ENCODE results near the gene IGF2BP2. TPM values are rescaled to one million over a fixed set of nuclear protein-coding genes. Genes with fewer than 3 reads are reported as not detected.

Gene IGF2BP2
- total and polyA plus RNA-seq, 2 of the 4 experiments (the other 2 are of a cell fraction), result 23.4 to 88.2 TPM

GRCh38 chr3:185718736-185719593 is 105.9 kb downstream of the IGF2BP2 start:
- intact Hi-C loops (cut with micrococcal nuclease), result no loop called here
- Histone ChIP-seq H3K23ac (ENCODE audit: low read depth, low read length) (peak overlapping the region; percentile 51; the same call in 1 of the 2 replicates), H3K36me3 (ENCODE audit: control insufficient read depth, insufficient read depth, low read length) (peaks cover 6% of the 10 kb centered on the region), H3K4me2 (ENCODE audit: low read depth, low read length) (no peak overlapping the region), H2AFZ (replicated peaks; ENCODE audit: low read length, poor library complexity) (no peak overlapping the region), H2BK15ac (ENCODE audit: low read depth, low read length) (no peak overlapping the region), H3K14ac (replicated peaks; ENCODE audit: low read depth, low read length) (peak overlapping the region; percentile 75), H3K27me3 (ENCODE audit: control insufficient read depth, insufficient read depth, low read length) (no peaks in the 10 kb centered on the region), H2AK5ac (ENCODE audit: low read depth, low read length) (peak overlapping the region; percentile 48; the same call in 1 of the 2 replicates), H2BK120ac (ENCODE audit: low read depth, low read length) (peak overlapping the region; percentile 30; the same call in 1 of the 2 replicates), H3K4ac (ENCODE audit: low read depth, low read length) (peak overlapping the region; percentile 77), H3K79me1 (ENCODE audit: low read depth in 1 of 2, low read length in 2 of 2) (peaks cover 38 to 84% of the 10 kb centered on the region in 2 experiments), H2BK20ac (ENCODE audit: low read depth, low read length) (peak overlapping the region; percentile 39; the same call in 1 of the 2 replicates), H4K5ac (ENCODE audit: low read depth, low read length) (peak overlapping the region; percentile 64), H3K4me1 (ENCODE audit: control insufficient read depth, insufficient read depth, low read length) (peaks cover 35% of the 10 kb centered on the region), H3K4me3 (ENCODE audit: insufficient read depth, low read depth, low read length) (no peak overlapping the region), H3K27ac (ENCODE audit: insufficient read depth, low read length) (peak overlapping the region; percentile 71; the same call in 1 of the 2 replicates), H4K91ac (ENCODE audit: insufficient read depth, low read depth, low read length) (peak overlapping the region; percentile 24; the same call in 1 of the 2 replicates), H3K56ac (ENCODE audit: extremely low read depth, insufficient read depth, low read length) (no peak overlapping the region; the same call in 1 of the 2 replicates), H3K9ac (ENCODE audit: low read depth, low read length) (no peak overlapping the region), H3K9me3 (ENCODE audit: control insufficient read depth, insufficient read depth, low read length) (no peaks in the 10 kb centered on the region), H2AK9ac (replicated peaks; ENCODE audit: low read depth, low read length, poor library complexity) (no peak overlapping the region), H3K18ac (ENCODE audit: low read depth, low read length) (peak overlapping the region; percentile 17), H3K9me1 (ENCODE audit: insufficient read depth, low read length) (peaks cover 39% of the 10 kb centered on the region), H4K8ac (ENCODE audit: low read depth in 2 of 2, low read length in 2 of 2) (peak overlapping the region in 1 of 2 experiments; percentile 65; a peak in 2 of 4 replicates), H2BK5ac (ENCODE audit: low read depth, low read length, poor library complexity, severe bottlenecking) (peak overlapping the region; percentile 97), H4K20me1 (ENCODE audit: insufficient read depth, low read length) (peaks cover 52% of the 10 kb centered on the region)
- no CpG with 5 or more reads among the region's 7 CpGs for WGBS, 2 experiments (ENCODE audit: extremely low coverage in 2 of 2, insufficient read length in 1 of 2)
- no peak for DNase-seq
- dilution Hi-C loops (cut with HindIII; ENCODE audit: low sequenced_read_pairs, unreplicated experiment), result no loop called here
- ATAC-seq (ENCODE audit: low read depth), result no peak
- ChIA-PET POLR2A (ENCODE audit: unreplicated experiment) (interaction anchor here (0.6 kb wide), 1 partner anchor 70 kb away, joined by 3 read pairs; no protein-coding TSS in a partner anchor), CTCF (no interaction called here)
- no TSS peak for BruUV-seq (replicated peaks)
- in situ Hi-C loops (cut with MboI; ENCODE audit: low sequenced_read_pairs), result no loop called here
- TF ChIP-seq NFE2L2 (IDR thresholded peaks at IDR 0.05; ENCODE audit: low read depth, low read length) (no peak), USF2 (IDR thresholded peaks at IDR 0.05; ENCODE audit: low read depth, low read length) (no peak), SMC3 (IDR thresholded peaks at IDR 0.05; ENCODE audit: low read depth, low read length) (no peak), FOS (IDR thresholded peaks at IDR 0.05; ENCODE audit: low read depth, low read length) (no peak), MAZ (IDR thresholded peaks at IDR 0.05; ENCODE audit: borderline replicate concordance, low read depth, low read length) (no peak), MXI1 (IDR thresholded peaks at IDR 0.05; ENCODE audit: borderline replicate concordance, low read depth, low read length) (no peak), RCOR1 (IDR thresholded peaks at IDR 0.05; ENCODE audit: insufficient replicate concordance, low read length) (no peak), ELK1 (IDR thresholded peaks at IDR 0.05; ENCODE audit: borderline replicate concordance, low read depth, low read length) (no peak), POLR2A (IDR thresholded peaks at IDR 0.05; ENCODE audit: low read depth, low read length) (no peak), BHLHE40 (IDR thresholded peaks at IDR 0.05; ENCODE audit: low read depth, low read length) (no peak), RAD21 (IDR thresholded peaks at IDR 0.05; ENCODE audit: low read length) (no peak), CTCF (conservative IDR thresholded peaks at IDR 0.05; ENCODE audit: low read depth, low read length) (no peak), CEBPB (IDR thresholded peaks at IDR 0.05; ENCODE audit: low read depth, low read length) (no peak), MAFK (IDR thresholded peaks at IDR 0.05; ENCODE audit: low read depth, low read length) (no peak)
